Liver (tissue), 9 donors: ENCODE data around the gene VAV3. TPM values are rescaled to one million over a fixed set of nuclear protein-coding genes. Genes with fewer than 3 reads are reported as not detected.

Experiments
- DNase-seq: peaks from one replicate; pipeline ENCODE4 v3.0.0-alpha.2; 2017; ENCODE audit warnings: low spot score
- H3K27ac ChIP-seq, 2 donors: one replicate each; pipeline ENCODE4 v1.7.0; 2013; ENCODE audit warnings: inconsistent platforms in 2 of 2, low read length in 2 of 2, control low read depth in 1 of 2, low read depth in 1 of 2, mild to moderate bottlenecking in 1 of 2
- H3K27me3 ChIP-seq, 4 donors: one replicate each; pipeline versions ENCODE4 v1.6.1 to v1.7.0; 2013; ENCODE audit warnings: low read length in 3 of 4, inconsistent platforms in 1 of 4, mild to moderate bottlenecking in 1 of 4, moderate library complexity in 1 of 4; ENCODE audit not compliant: control insufficient read depth in 4 of 4, insufficient read depth in 4 of 4
- H3K36me3 ChIP-seq, 4 donors: one replicate each; pipeline versions ENCODE4 v1.6.1 to v1.7.0; 2013; ENCODE audit warnings: low read length in 3 of 4, mild to moderate bottlenecking in 3 of 4, low read depth in 1 of 4, moderate library complexity in 1 of 4; ENCODE audit not compliant: control insufficient read depth in 4 of 4, insufficient read depth in 3 of 4
- H3K4me1 ChIP-seq, 4 donors: one replicate each; pipeline versions ENCODE4 v1.6.1 to v1.7.0; 2013; ENCODE audit warnings: low read length in 3 of 4, mild to moderate bottlenecking in 3 of 4, moderate library complexity in 1 of 4; ENCODE audit not compliant: control insufficient read depth in 4 of 4, insufficient read depth in 4 of 4
- H3K4me3 ChIP-seq, 3 donors: one replicate each; pipeline versions ENCODE4 v1.6.1 to v1.7.0; 2013; ENCODE audit warnings: low read length in 3 of 3, control low read depth in 1 of 3, low read depth in 1 of 3, mild to moderate bottlenecking in 1 of 3
- H3K9ac ChIP-seq, 2 donors: one replicate each; pipeline ENCODE4 v1.7.0; 2013; ENCODE audit warnings: low read length in 2 of 2, mild to moderate bottlenecking in 2 of 2, moderate library complexity in 2 of 2, control low read depth in 1 of 2, low read depth in 1 of 2
- H3K9me3 ChIP-seq, 4 donors: one replicate each; pipeline versions ENCODE4 v1.6.1 to v1.7.0; 2013; ENCODE audit warnings: low read length in 3 of 4; ENCODE audit not compliant: control insufficient read depth in 4 of 4
- ATF3 ChIP-seq: IDR thresholded peaks from 2 replicates; pipeline ENCODE4 v1.6.1; 2016; ENCODE audit warnings: antibody characterized with exemption
- CTCF ChIP-seq: fragments of 150-350 bp; IDR thresholded peaks from 2 replicates; pipeline ENCODE4 v1.5.1; 2017; ENCODE audit warnings: improper control_type of control experiment, low read depth, low read length; ENCODE audit not compliant: missing input control
- EGR1 ChIP-seq, 2 donors: IDR thresholded peaks; 2 replicates each; pipeline ENCODE4 v1.6.1; 2016 to 2018; ENCODE audit warnings: antibody characterized with exemption in 2 of 2, low read depth in 2 of 2
- FOXA1 ChIP-seq: IDR thresholded peaks from 2 replicates; pipeline ENCODE4 v1.6.1; 2016; ENCODE audit warnings: antibody characterized with exemption
- FOXA2 ChIP-seq: IDR thresholded peaks from 2 replicates; pipeline ENCODE4 v1.6.1; 2016; ENCODE audit warnings: antibody characterized with exemption
- GABPA ChIP-seq, 2 donors: IDR thresholded peaks in 1 of 2; conservative IDR thresholded peaks in 1 of 2; 2 replicates each; pipeline ENCODE4 v1.6.1; 2016; ENCODE audit warnings: antibody characterized with exemption in 2 of 2, mild to moderate bottlenecking in 1 of 2, moderate library complexity in 1 of 2
- JUND ChIP-seq, 2 donors: IDR thresholded peaks; 2 replicates each; pipeline ENCODE4 v1.6.1; 2016; ENCODE audit warnings: antibody characterized with exemption in 2 of 2
- MAX ChIP-seq: IDR thresholded peaks from 2 replicates; pipeline ENCODE4 v1.6.1; 2016; ENCODE audit warnings: antibody characterized with exemption
- NR2F2 ChIP-seq: IDR thresholded peaks from 2 replicates; pipeline ENCODE4 v1.6.1; 2016; ENCODE audit warnings: antibody characterized with exemption
- RAD21 ChIP-seq, 2 donors: IDR thresholded peaks; 2 replicates each; pipeline ENCODE4 v1.6.1; 2016; ENCODE audit warnings: antibody characterized with exemption in 2 of 2, mild to moderate bottlenecking in 2 of 2
- REST ChIP-seq: IDR thresholded peaks from 2 replicates; pipeline ENCODE4 v1.6.1; 2016; ENCODE audit warnings: antibody characterized with exemption, mild to moderate bottlenecking
- RXRA ChIP-seq, 2 donors: IDR thresholded peaks; 2 replicates each; pipeline ENCODE4 v1.6.1; 2017 to 2018; ENCODE audit warnings: antibody characterized with exemption in 2 of 2, mild to moderate bottlenecking in 1 of 2
- SP1 ChIP-seq: IDR thresholded peaks from 2 replicates; pipeline ENCODE4 v1.6.1; 2018; ENCODE audit warnings: antibody characterized with exemption, mild to moderate bottlenecking
- YY1 ChIP-seq: IDR thresholded peaks from 2 replicates; pipeline ENCODE4 v1.6.1; 2016; ENCODE audit warnings: antibody characterized with exemption, mild to moderate bottlenecking
- WGBS: extraction: QIAGEN DNeasy Blood & Tissue Kit; methylation state at CpG from one replicate; pipeline ENCODE4 v1.1.7; 2013; 5-methylcytosine and 5-hydroxymethylcytosine counted together
- polyA plus RNA-seq, 2 donors: library from polyadenylated mRNA; stranded (reverse) in 1 of 2; unstranded in 1 of 2; fragments of 200-250 nt in 1 of 2; fragments of >200 nt in 1 of 2; fragmentation: Nextera tagmentation in 1 of 2; extraction: Ambion mirVana in 1 of 2; gene quantifications; one replicate each; pipeline versions ENCODE4 v1.2.1 to v1.2.3, GENCODE V29; 2013 to 2015
- total RNA-seq, 2 donors: library from RNA; depleted of rRNA; stranded (reverse); fragments of >200 nt; gene quantifications; one replicate each; pipeline ENCODE4 v1.2.3, GENCODE V29; 2014
- donor health status: healthy.
- donor health status: healthy.
- donor health status: healthy.
- donor health status: healthy.
- donor health status: healthy.

VAV3 gene
- total and polyA plus RNA-seq, 4 donors = 0.46 to 4.8 (median 2.7) TPM

GRCh38 chr1:107706182-107706581 is 258.8 kb downstream of the VAV3 start:
- DNase-seq = no peak
- WGBS = 85% methylated on average over 6 of the region's 6 CpGs

GRCh38 chr1:107704911-107705310 is 260.1 kb downstream of the VAV3 start:
- TF ChIP-seq REST = no peak
- TF ChIP-seq RAD21 (IDR thresholded peaks at IDR 0.05) = no peak
- no peak for TF ChIP-seq GABPA (IDR thresholded peaks at IDR 0.05 in 1 of 2, conservative IDR thresholded peaks at IDR 0.05 in 1 of 2)
- TF ChIP-seq JUND (IDR thresholded peaks at IDR 0.05) = no peak
- TF ChIP-seq ATF3 = no peak
- TF ChIP-seq EGR1 (IDR thresholded peaks at IDR 0.05; ENCODE audit: low read depth in 2 of 2) = no peak
- TF ChIP-seq SP1 = no peak
- Histone ChIP-seq H3K9me3 (no peaks in the 10 kb centered on the region), H3K27ac (no peak overlapping the region), H3K27me3 (no peaks in the 10 kb centered on the region), H3K9ac (no peak overlapping the region), H3K4me3 (no peak overlapping the region), H3K36me3 (no peaks in the 10 kb centered on the region), H3K4me1 (no peaks in the 10 kb centered on the region)
- no peak for DNase-seq
- 80% methylated on average over 2 of the region's 2 CpGs for WGBS

More at GRCh38 chr1:107706182-107706581, 258.8 kb downstream of the VAV3 start:
- H3K27me3 ChIP-seq = no peaks in the 10 kb centered on the region
- H3K9me3 ChIP-seq = peaks cover 0 to 2% (median under 1%) of the 10 kb centered on the region in 4 donors
- H3K4me3 ChIP-seq = no peak overlapping the region
- no peaks in the 10 kb centered on the region for H3K36me3 ChIP-seq
- TF ChIP-seq FOXA2 = no peak
- no peak for TF ChIP-seq CTCF
- no peak for TF ChIP-seq FOXA1
- TF ChIP-seq EGR1 (IDR thresholded peaks at IDR 0.05; ENCODE audit: low read depth in 2 of 2) = no peak
- TF ChIP-seq RXRA (IDR thresholded peaks at IDR 0.05) = no peak
- TF ChIP-seq GABPA (IDR thresholded peaks at IDR 0.05 in 1 of 2, conservative IDR thresholded peaks at IDR 0.05 in 1 of 2) = no peak
- TF ChIP-seq MAX = no peak
- TF ChIP-seq YY1 = no peak
- TF ChIP-seq NR2F2 = no peak
- TF ChIP-seq JUND (IDR thresholded peaks at IDR 0.05) = no peak
- TF ChIP-seq SP1 = no peak
- H3K9ac ChIP-seq = no peak overlapping the region
- H3K27ac ChIP-seq = no peak overlapping the region
- H3K4me1 ChIP-seq = no peaks in the 10 kb centered on the region
